HL-60 (cell line): ENCODE measurements around the gene ZNF473.

Experiments used
- DNase-seq, 2 experiments: peaks; one replicate each; pipeline ENCODE4 v3.0.0-alpha.2; 2010 to 2020; ENCODE audit warnings: low read depth in 1 of 2, low spot score in 1 of 2
- H3K27ac ChIP-seq: fragments of 250-450 bp; sonication (Bioruptor Pico); replicated peaks from 2 replicates; pipeline ENCODE4 v1.5.1; 2020; ENCODE audit warnings: mild to moderate bottlenecking, moderate library complexity
- H3K27me3 ChIP-seq: fragments of 250-450 bp; sonication (Bioruptor Pico); 2 replicates; pipeline ENCODE4 v1.5.1; 2021; ENCODE audit warnings: mild to moderate bottlenecking, moderate library complexity; ENCODE audit not compliant: insufficient read depth, poor library complexity, severe bottlenecking
- H3K4me3 ChIP-seq: replicated peaks from 2 replicates; pipeline ENCODE4 v1.5.1; 2011; ENCODE audit warnings: mild to moderate bottlenecking, control low read depth, low read length; ENCODE audit not compliant: insufficient read depth
- GABPA ChIP-seq: IDR thresholded peaks from 2 replicates; pipeline ENCODE4 v1.6.1; 2012; ENCODE audit warnings: low read depth
- POLR2AphosphoS5 ChIP-seq: IDR thresholded peaks from 2 replicates; pipeline ENCODE4 v1.6.1; 2012; ENCODE audit warnings: low read depth
- REST ChIP-seq: IDR thresholded peaks from 2 replicates; pipeline ENCODE4 v1.6.1; 2012; ENCODE audit warnings: low read depth; ENCODE audit not compliant: insufficient replicate concordance
- SPI1 ChIP-seq: IDR thresholded peaks from 2 replicates; pipeline ENCODE4 v1.6.1; 2012; ENCODE audit warnings: low read depth, mild to moderate bottlenecking, borderline replicate concordance
- TF ChIP-seq, protein P1 (sequence below): IDR thresholded peaks from one replicate; pipeline ENCODE4 v1.5.1; 2011; ENCODE audit warnings: low read length, control low read depth, inconsistent platforms; ENCODE audit not compliant: insufficient read depth

ZNF473 gene

DNA sequence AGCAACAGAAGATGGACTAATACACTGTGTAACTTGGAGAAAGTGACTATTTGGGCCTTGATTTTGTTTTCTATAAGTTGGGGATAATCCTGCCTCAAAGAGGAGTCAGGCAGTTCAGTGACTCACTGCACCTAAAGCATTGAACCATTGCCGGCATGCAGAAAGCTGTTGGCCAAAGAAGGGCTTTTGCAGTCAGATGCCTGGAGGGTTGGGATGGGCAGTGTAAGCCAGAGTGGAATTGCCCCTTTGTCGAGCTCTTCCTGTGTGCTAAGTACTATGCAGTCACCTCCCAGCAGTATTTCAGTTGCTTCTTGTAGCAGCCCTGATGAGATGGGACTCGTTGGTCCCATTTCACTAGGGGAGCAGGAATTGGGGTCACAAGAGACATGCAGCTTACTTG lies 11.1 kb downstream of the ZNF473 start:
- H3K27ac ChIP-seq, result no peak overlapping the region
- TF ChIP-seq REST, result no peak
- TF ChIP-seq, protein P1, sequence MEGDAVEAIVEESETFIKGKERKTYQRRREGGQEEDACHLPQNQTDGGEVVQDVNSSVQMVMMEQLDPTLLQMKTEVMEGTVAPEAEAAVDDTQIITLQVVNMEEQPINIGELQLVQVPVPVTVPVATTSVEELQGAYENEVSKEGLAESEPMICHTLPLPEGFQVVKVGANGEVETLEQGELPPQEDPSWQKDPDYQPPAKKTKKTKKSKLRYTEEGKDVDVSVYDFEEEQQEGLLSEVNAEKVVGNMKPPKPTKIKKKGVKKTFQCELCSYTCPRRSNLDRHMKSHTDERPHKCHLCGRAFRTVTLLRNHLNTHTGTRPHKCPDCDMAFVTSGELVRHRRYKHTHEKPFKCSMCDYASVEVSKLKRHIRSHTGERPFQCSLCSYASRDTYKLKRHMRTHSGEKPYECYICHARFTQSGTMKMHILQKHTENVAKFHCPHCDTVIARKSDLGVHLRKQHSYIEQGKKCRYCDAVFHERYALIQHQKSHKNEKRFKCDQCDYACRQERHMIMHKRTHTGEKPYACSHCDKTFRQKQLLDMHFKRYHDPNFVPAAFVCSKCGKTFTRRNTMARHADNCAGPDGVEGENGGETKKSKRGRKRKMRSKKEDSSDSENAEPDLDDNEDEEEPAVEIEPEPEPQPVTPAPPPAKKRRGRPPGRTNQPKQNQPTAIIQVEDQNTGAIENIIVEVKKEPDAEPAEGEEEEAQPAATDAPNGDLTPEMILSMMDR, result no peak
- TF ChIP-seq GABPA, result no peak
- TF ChIP-seq SPI1, result no peak
- no peak for TF ChIP-seq POLR2AphosphoS5

DNA sequence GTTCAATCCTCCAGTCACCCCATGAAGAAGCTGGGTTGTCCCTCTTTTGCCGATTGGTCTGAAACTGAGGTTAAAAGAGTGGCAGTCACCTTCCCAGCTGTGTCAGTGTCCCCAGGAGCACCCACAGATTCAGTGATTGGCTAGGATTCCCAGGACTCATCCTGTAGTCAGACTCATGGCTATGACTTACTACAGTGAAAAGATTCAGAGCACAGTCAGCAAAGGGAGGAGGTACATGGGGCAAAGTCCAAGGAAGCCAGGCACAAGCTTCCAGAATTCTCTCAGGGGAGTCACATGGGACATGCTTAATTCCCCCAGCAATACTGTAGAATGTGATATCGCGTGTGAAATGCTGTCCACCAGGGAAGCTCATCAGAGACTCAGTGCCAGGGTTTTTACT lies 14.2 kb downstream of the ZNF473 start:
- Histone ChIP-seq H3K4me3 (no peak overlapping the region), H3K27me3 (no peaks in the 10 kb centered on the region), H3K27ac (no peak overlapping the region)
- no peak for DNase-seq
- no peak for TF ChIP-seq POLR2AphosphoS5
- no peak for TF ChIP-seq GABPA
- TF ChIP-seq, protein P1, result no peak
- no peak for TF ChIP-seq REST
- TF ChIP-seq SPI1, result no peak

More for the DNA sequence above, 11.1 kb downstream of the ZNF473 start:
- H3K27me3 ChIP-seq, result no peaks in the 10 kb centered on the region
- H3K4me3 ChIP-seq, result no peak overlapping the region
- DNase-seq, result no peak

- DNase-seq, result no peak
- TF ChIP-seq POLR2AphosphoS5, result no peak
- Histone ChIP-seq H3K4me3 (no peak overlapping the region), H3K27ac (no peak overlapping the region), H3K27me3 (no peaks in the 10 kb centered on the region)
These were observed 15.2 kb downstream of the ZNF473 start for GRCh38 chr19:50040967-50041366.

DNA sequence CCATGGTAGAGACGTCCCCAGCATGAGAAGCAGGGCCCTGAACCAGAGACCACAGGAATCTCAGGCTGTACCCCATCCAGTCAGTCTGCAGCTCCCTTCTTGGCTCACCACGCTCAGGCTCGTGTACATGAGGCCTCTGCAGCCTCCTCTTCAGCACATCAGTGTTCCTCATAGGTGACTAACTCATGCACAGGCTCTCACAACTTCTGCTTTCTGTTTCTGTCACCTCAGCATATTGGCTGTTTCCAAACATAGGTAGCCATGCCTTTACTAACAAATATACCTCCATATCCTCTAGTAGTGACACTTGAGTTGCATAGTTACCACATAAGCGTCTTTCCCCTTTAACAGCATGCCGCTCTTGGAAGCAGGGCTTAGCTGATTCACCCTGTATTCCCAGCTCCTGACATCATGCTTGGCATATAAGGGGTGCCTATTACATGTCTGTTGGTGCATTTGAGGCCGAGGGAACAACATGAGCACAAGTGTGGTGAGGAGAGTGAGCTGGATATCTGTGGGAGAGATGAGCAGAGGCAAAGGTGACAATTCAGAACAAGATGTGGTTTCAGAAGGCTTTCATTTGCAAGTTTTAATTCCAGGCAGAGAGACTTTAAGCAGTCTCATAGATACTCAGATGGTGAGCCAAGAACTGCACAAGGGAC lies 16.7 kb downstream of the ZNF473 start:
- Histone ChIP-seq H3K27me3 (no peaks in the 10 kb centered on the region), H3K27ac (no peak overlapping the region), H3K4me3 (no peak overlapping the region)
- TF ChIP-seq POLR2AphosphoS5 (no peak), REST (no peak), SPI1 (no peak), GABPA (no peak)
- TF ChIP-seq, protein P1, result no peak
- no peak for DNase-seq
